ENCODE measurements around the gene ATP2A2. TPM values are rescaled to one million over a fixed set of nuclear protein-coding genes. Genes with fewer than 3 reads are reported as not detected.

The ATP2A2 gene
- total and polyA plus RNA-seq, 2 of the 4 experiments (the other 2 are of a cell fraction), result 166 to 225 TPM

- Histone ChIP-seq H3K79me1 (ENCODE audit: low read depth in 1 of 2, low read length in 2 of 2) (peaks cover 0 to 16% of the 10 kb centered on the region in 2 experiments; a peak in 2 of 4 replicates), H3K18ac (ENCODE audit: low read depth, low read length) (no peak overlapping the region), H3K4me3 (ENCODE audit: insufficient read depth, low read depth, low read length) (no peak overlapping the region), H2BK5ac (ENCODE audit: low read depth, low read length, poor library complexity, severe bottlenecking) (no peak overlapping the region), H3K36me3 (ENCODE audit: control insufficient read depth, insufficient read depth, low read length) (peaks cover 2% of the 10 kb centered on the region), H2AK5ac (ENCODE audit: low read depth, low read length) (no peak overlapping the region), H3K27ac (ENCODE audit: insufficient read depth, low read length) (no peak overlapping the region), H3K56ac (ENCODE audit: extremely low read depth, insufficient read depth, low read length) (no peak overlapping the region), H3K9me1 (ENCODE audit: insufficient read depth, low read length) (peaks cover 11% of the 10 kb centered on the region), H2BK20ac (ENCODE audit: low read depth, low read length) (no peak overlapping the region), H2BK15ac (ENCODE audit: low read depth, low read length) (no peak overlapping the region), H2BK120ac (ENCODE audit: low read depth, low read length) (no peak overlapping the region), H4K20me1 (ENCODE audit: insufficient read depth, low read length) (peaks cover 16% of the 10 kb centered on the region), H3K9ac (ENCODE audit: low read depth, low read length) (no peak overlapping the region), H2AFZ (replicated peaks; ENCODE audit: low read length, poor library complexity) (no peak overlapping the region), H3K27me3 (ENCODE audit: control insufficient read depth, insufficient read depth, low read length) (no peaks in the 10 kb centered on the region), H2AK9ac (replicated peaks; ENCODE audit: low read depth, low read length, poor library complexity) (no peak overlapping the region), H3K4me1 (ENCODE audit: control insufficient read depth, insufficient read depth, low read length) (peaks cover 14% of the 10 kb centered on the region), H3K4ac (ENCODE audit: low read depth, low read length) (no peak overlapping the region), H4K91ac (ENCODE audit: insufficient read depth, low read depth, low read length) (no peak overlapping the region), H3K9me3 (ENCODE audit: control insufficient read depth, insufficient read depth, low read length) (no peaks in the 10 kb centered on the region), H4K8ac (ENCODE audit: low read depth in 2 of 2, low read length in 2 of 2) (no peak overlapping the region), H3K14ac (replicated peaks; ENCODE audit: low read depth, low read length) (no peak overlapping the region), H4K5ac (ENCODE audit: low read depth, low read length) (no peak overlapping the region), H3K23ac (ENCODE audit: low read depth, low read length) (no peak overlapping the region), H3K4me2 (ENCODE audit: low read depth, low read length) (no peak overlapping the region)
- ATAC-seq (ENCODE audit: low read depth) (no peak), DNase-seq (no peak)
- BruUV-seq (replicated peaks), result no TSS peak
- no CpG with 5 or more reads among the region's 1 CpG for WGBS, 2 experiments (ENCODE audit: extremely low coverage in 2 of 2, insufficient read length in 1 of 2)
- TF ChIP-seq, protein P1, sequence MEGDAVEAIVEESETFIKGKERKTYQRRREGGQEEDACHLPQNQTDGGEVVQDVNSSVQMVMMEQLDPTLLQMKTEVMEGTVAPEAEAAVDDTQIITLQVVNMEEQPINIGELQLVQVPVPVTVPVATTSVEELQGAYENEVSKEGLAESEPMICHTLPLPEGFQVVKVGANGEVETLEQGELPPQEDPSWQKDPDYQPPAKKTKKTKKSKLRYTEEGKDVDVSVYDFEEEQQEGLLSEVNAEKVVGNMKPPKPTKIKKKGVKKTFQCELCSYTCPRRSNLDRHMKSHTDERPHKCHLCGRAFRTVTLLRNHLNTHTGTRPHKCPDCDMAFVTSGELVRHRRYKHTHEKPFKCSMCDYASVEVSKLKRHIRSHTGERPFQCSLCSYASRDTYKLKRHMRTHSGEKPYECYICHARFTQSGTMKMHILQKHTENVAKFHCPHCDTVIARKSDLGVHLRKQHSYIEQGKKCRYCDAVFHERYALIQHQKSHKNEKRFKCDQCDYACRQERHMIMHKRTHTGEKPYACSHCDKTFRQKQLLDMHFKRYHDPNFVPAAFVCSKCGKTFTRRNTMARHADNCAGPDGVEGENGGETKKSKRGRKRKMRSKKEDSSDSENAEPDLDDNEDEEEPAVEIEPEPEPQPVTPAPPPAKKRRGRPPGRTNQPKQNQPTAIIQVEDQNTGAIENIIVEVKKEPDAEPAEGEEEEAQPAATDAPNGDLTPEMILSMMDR (conservative IDR thresholded peaks at IDR 0.05; ENCODE audit: low read depth, low read length), result no peak
- TF ChIP-seq POLR2A (IDR thresholded peaks at IDR 0.05; ENCODE audit: low read depth, low read length) (no peak), BHLHE40 (IDR thresholded peaks at IDR 0.05; ENCODE audit: low read depth, low read length) (no peak), USF2 (IDR thresholded peaks at IDR 0.05; ENCODE audit: low read depth, low read length) (no peak), MAFK (IDR thresholded peaks at IDR 0.05; ENCODE audit: low read depth, low read length) (no peak), MAZ (IDR thresholded peaks at IDR 0.05; ENCODE audit: borderline replicate concordance, low read depth, low read length) (no peak), RFX5 (IDR thresholded peaks at IDR 0.05; ENCODE audit: low read depth, low read length) (no peak), SMC3 (IDR thresholded peaks at IDR 0.05; ENCODE audit: low read depth, low read length) (no peak), ELK1 (IDR thresholded peaks at IDR 0.05; ENCODE audit: borderline replicate concordance, low read depth, low read length) (no peak)
- ChIA-PET POLR2A (ENCODE audit: unreplicated experiment) (no interaction called here), CTCF (no interaction called here)
- intact Hi-C loops (cut with micrococcal nuclease), result no loop called here
- dilution Hi-C loops (cut with HindIII; ENCODE audit: low sequenced_read_pairs, unreplicated experiment), result no loop called here
- in situ Hi-C loops (cut with MboI; ENCODE audit: low sequenced_read_pairs), result no loop called here
Measured at GRCh38 chr12:110278255-110278536, 2.9 kb upstream of the ATP2A2 start.
